Uterus (tissue), 2 donors: ENCODE results near the gene FAT1.

Source experiments
- CTCF ChIP-seq, 4 experiments: fragments of 200-600 bp in 2 of 4; fragments of 450-650 bp in 2 of 4; sonication (generic) in 2 of 4; IDR thresholded peaks; one replicate each; pipeline ENCODE4 v1.5.1; 2016 to 2019; ENCODE audit warnings: antibody characterized with exemption in 4 of 4, mild to moderate bottlenecking in 2 of 4, moderate library complexity in 1 of 4
- POLR2A ChIP-seq, 2 donors: fragments of 450-650 bp; IDR thresholded peaks; one replicate each; pipeline ENCODE4 v1.6.1; 2016; ENCODE audit warnings: antibody characterized with exemption in 2 of 2, mild to moderate bottlenecking in 1 of 2, moderate library complexity in 1 of 2

GRCh38 chr4:186698525-186698924 is 25.1 kb downstream of the FAT1 start:
- TF ChIP-seq CTCF (IDR thresholded peaks at IDR 0.05) (no peak), POLR2A (IDR thresholded peaks at IDR 0.05) (no peak)
